Measurements from ENCODE around the gene ISY1. TPM values are rescaled to one million over a fixed set of nuclear protein-coding genes. Genes with fewer than 3 reads are reported as not detected.
"Not testable (repeated sequence)": the region's sequence is repeated elsewhere in the genome, so short reads cannot be mapped to it uniquely, and the experiment has no call there.

ISY1 gene
- total RNA-seq, 4 donors from 2014 or later = 6.0 to 26.3 (median 19.6) TPM

GRCh38 chr3:129199366-129199765, 38.5 kb upstream of the ISY1 start:
- intact Hi-C loops (cut with DNase I) = no loop called here
- no peak overlapping the region for H3K4me3 ChIP-seq
- H3K27me3 ChIP-seq = no peaks in the 10 kb centered on the region
- H3K27ac ChIP-seq = no peak overlapping the region
- TF ChIP-seq CTCF (IDR thresholded peaks at IDR 0.05) (no peak), POLR2A (IDR thresholded peaks at IDR 0.05) (no peak)
- H3K36me3 ChIP-seq = no peaks in the 10 kb centered on the region
- WGBS, 2 donors = 79 to 87% methylated on average over 8 of the region's 8 CpGs
- DNase-seq = no peak
- H3K4me1 ChIP-seq = peaks cover 26 to 34% (median 27%) of the 10 kb centered on the region in 3 donors
- H3K9me3 ChIP-seq = no peaks in the 10 kb centered on the region

- Histone ChIP-seq H3K36me3 (no peaks in the 10 kb centered on the region), H3K9me3 (no peaks in the 10 kb centered on the region), H3K27me3 (no peaks in the 10 kb centered on the region), H3K27ac (peak overlapping the region; percentile 71 to 82 (median 80)), H3K4me1 (peaks cover 26 to 34% (median 27%) of the 10 kb centered on the region in 3 donors), H3K4me3 (no peak overlapping the region)
- no peak for DNase-seq
- intact Hi-C loops (cut with DNase I) = no loop called here
- TF ChIP-seq POLR2A (IDR thresholded peaks at IDR 0.05) (no peak), CTCF (IDR thresholded peaks at IDR 0.05) (no peak)
- 63 to 79% methylated on average over 1 of the region's 1 CpG for whole genome bisulfite sequencing, 2 donors
These were observed 36.5 kb upstream of the ISY1 start for GRCh38 chr3:129197321-129197720.

- Histone ChIP-seq H3K27me3 (no peaks in the 10 kb centered on the region), H3K9me3 (no peaks in the 10 kb centered on the region)
- intact Hi-C loops (cut with DNase I) = no loop called here
These were observed 35.7 kb upstream of the ISY1 start for GRCh38 chr3:129196601-129197000.

GRCh38 chr3:129195731-129196256, 34.9 kb upstream of the ISY1 start:
- Histone ChIP-seq H3K36me3 (no peaks in the 10 kb centered on the region), H3K4me1 (peaks cover 26 to 34% (median 27%) of the 10 kb centered on the region in 3 donors), H3K9me3 (no peaks in the 10 kb centered on the region), H3K4me3 (peak overlapping the region in 3 of 4 donors; percentile 0 to 19 (median 13)), H3K27me3 (no peaks in the 10 kb centered on the region), H3K27ac (peak overlapping the region; percentile 71 to 82 (median 80))
- 21 to 23% methylated on average over 6 of the region's 6 CpGs for WGBS, 2 donors
- DNase-seq = no peak
- intact Hi-C loops (cut with DNase I) = no loop called here
- TF ChIP-seq POLR2A (IDR thresholded peaks at IDR 0.05) = no peak
- no peak for TF ChIP-seq CTCF (IDR thresholded peaks at IDR 0.05)

More at GRCh38 chr3:129196601-129197000, 35.7 kb upstream of the ISY1 start:
- H3K4me1 ChIP-seq = peaks cover 26 to 34% (median 27%) of the 10 kb centered on the region in 3 donors
- DNase-seq = no peak
- TF ChIP-seq CTCF (IDR thresholded peaks at IDR 0.05) (no peak), POLR2A (IDR thresholded peaks at IDR 0.05) (no peak)
- H3K36me3 ChIP-seq = no peaks in the 10 kb centered on the region
- peak overlapping the region; percentile 71 to 82 (median 80) for H3K27ac ChIP-seq
- WGBS, 2 donors = 80 to 82% methylated on average over 3 of the region's 3 CpGs
- H3K4me3 ChIP-seq = no peak overlapping the region

GRCh38 chr3:129189793-129190192, 28.9 kb upstream of the ISY1 start:
- 45 to 58% methylated on average over 7 to 8 of the region's 8 CpGs for WGBS, 2 donors
- peaks cover 0 to 18% (median 6%) of the 10 kb centered on the region in 3 donors for H3K4me1 ChIP-seq
- intact Hi-C loops (cut with DNase I); H3K27ac ChIP-seq; H3K4me3 ChIP-seq; H3K27me3 ChIP-seq; DNase-seq; H3K9me3 ChIP-seq; H3K36me3 ChIP-seq: not testable (repeated sequence)

GRCh38 chr3:129187857-129188256, 27.0 kb upstream of the ISY1 start:
- H3K36me3 ChIP-seq = no peaks in the 10 kb centered on the region
- H3K4me1 ChIP-seq = peaks cover 0 to 24% (median 8%) of the 10 kb centered on the region in 3 donors
- no peaks in the 10 kb centered on the region for H3K9me3 ChIP-seq
- DNase-seq = no peak
- H3K27ac ChIP-seq = no peak overlapping the region
- WGBS, 2 donors = 44 to 50% methylated on average over 1 of the region's 1 CpG
- no peaks in the 10 kb centered on the region for H3K27me3 ChIP-seq
- TF ChIP-seq CTCF (IDR thresholded peaks at IDR 0.05) = no peak
- TF ChIP-seq POLR2A (IDR thresholded peaks at IDR 0.05) = no peak
- no peak overlapping the region for H3K4me3 ChIP-seq
- intact Hi-C loops (cut with DNase I) = no loop called here

Data from esophagus squamous epithelium (tissue), 5 donors.